ENCODE data around the gene SCML2.

GRCh38 chrX:18278449-18278848, 76.0 kb downstream of the SCML2 start:
- TF ChIP-seq EZH2 (optimal IDR thresholded peaks at IDR 0.05; ENCODE audit: low read depth, low read length), result no peak
- no peak for TF ChIP-seq CTCF (IDR thresholded peaks at IDR 0.05; ENCODE audit: low read length)
- TF ChIP-seq EZH2phosphoT487 (IDR thresholded peaks at IDR 0.05; ENCODE audit: low read length), result no peak
